Omental fat pad (tissue), 4 donors: ENCODE measurements around the gene JAKMIP3. TPM values are rescaled to one million over a fixed set of nuclear protein-coding genes. Genes with fewer than 3 reads are reported as not detected.

Source experiments
- ATAC-seq: fragments of 150-250 bp; one replicate; pipeline ENCODE4 v1.9.1; 2016; ENCODE audit warnings: mild to moderate bottlenecking, moderate library complexity; ENCODE audit not compliant: low FRiP score
- DNase-seq: peaks from one replicate; pipeline ENCODE4 v3.0.0-alpha.2; 2019; ENCODE audit warnings: low spot score
- total RNA-seq, 4 donors: library from RNA; depleted of rRNA; stranded (reverse); fragments of >200 nt; gene quantifications; one replicate each; pipeline ENCODE4 v1.1.0, GENCODE V29; 2016
- TF ChIP-seq, protein P1 (sequence below), 3 donors: fragments of 450-650 bp; IDR thresholded peaks; one replicate each; pipeline ENCODE4 v1.5.1; 2016 to 2017; ENCODE audit warnings: antibody characterized with exemption in 3 of 3, mild to moderate bottlenecking in 3 of 3, moderate library complexity in 2 of 3

JAKMIP3 gene
- total RNA-seq, 4 donors from 2014 or later = 0.13 to 0.79 (median 0.37) TPM

DNA sequence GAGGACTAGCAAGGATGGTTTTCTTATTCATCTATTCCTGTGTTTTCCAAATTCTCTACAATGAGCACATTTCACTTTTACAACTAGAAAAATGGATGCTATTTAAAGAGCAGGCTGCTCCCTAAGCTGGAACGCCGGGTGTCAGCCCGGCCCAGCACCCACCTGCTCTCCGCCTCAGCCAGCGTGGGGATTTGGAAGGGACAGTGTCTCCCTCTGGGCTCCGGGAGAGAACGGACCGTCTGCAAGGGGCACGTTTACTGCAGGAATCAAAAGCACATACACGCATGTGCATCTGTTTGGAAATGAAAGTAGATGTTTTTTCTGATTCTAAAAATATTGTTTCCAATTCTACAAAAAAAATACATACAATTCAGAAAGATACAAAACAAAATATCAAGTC is 2.3 kb upstream of the JAKMIP3 start:
- TF ChIP-seq, protein P1, sequence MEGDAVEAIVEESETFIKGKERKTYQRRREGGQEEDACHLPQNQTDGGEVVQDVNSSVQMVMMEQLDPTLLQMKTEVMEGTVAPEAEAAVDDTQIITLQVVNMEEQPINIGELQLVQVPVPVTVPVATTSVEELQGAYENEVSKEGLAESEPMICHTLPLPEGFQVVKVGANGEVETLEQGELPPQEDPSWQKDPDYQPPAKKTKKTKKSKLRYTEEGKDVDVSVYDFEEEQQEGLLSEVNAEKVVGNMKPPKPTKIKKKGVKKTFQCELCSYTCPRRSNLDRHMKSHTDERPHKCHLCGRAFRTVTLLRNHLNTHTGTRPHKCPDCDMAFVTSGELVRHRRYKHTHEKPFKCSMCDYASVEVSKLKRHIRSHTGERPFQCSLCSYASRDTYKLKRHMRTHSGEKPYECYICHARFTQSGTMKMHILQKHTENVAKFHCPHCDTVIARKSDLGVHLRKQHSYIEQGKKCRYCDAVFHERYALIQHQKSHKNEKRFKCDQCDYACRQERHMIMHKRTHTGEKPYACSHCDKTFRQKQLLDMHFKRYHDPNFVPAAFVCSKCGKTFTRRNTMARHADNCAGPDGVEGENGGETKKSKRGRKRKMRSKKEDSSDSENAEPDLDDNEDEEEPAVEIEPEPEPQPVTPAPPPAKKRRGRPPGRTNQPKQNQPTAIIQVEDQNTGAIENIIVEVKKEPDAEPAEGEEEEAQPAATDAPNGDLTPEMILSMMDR (IDR thresholded peaks at IDR 0.05) = no peak
- DNase-seq = no peak
- no peak for ATAC-seq

GRCh38 chr10:132064082-132064755 is 1.5 kb upstream of the JAKMIP3 start:
- ATAC-seq (no peak), DNase-seq (no peak)
- TF ChIP-seq, protein P1 (IDR thresholded peaks at IDR 0.05) = no peak

DNA sequence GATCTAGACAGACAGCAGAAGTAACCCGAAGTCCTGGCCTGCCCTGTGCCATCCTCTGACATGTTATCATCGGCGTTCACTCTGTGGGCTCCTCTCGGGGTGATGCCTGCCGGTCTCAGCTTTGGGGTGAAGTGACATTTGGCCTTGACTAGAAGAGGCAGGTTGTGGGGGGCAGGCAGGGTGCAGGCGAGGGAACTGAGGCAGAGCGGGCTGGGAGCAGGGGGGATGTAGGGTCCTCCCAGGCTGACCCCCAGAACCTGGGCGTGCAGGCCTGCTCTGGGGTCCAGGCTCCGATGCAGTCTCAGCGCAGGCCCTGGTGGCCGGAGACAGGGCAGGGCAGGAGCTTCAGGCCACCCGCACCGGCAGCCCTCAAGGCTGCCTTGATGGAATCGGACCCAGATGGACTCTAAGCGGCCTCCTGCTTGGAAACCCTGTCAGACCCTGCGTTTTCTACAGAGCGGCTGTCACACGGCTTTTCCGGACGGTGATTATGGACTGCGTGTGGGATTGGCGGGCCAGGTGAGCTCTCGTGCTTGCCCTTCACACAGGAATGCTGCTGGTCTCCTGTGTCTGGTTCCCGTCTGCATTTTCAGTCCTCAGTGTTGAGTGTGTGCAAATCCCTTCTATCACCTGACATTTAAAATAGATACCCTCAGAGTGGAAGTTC is 842 bp upstream of the JAKMIP3 start:
- DNase-seq (no peak), ATAC-seq (no peak)
- TF ChIP-seq, protein P1 (IDR thresholded peaks at IDR 0.05) = no peak

DNA sequence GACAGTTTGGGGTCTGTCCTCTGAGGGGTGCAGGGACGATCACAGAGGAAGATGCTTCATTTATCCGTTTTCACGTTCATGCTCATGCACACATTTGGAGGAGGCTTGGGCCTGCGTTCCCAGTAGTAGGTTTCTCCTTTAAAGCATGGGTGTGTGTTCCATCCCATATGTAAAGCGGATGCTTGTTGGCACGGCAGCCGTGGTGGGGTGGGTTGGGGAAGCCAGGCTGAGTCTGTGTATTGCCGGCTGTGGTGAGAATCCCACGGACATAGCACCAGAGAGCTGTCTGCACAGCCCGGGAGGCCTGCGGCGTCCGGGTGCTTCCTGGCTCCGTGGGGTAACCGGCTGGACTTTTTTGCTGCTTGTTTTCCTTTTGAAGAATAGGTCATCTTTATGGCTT is 440 bp downstream of the JAKMIP3 start:
- ATAC-seq (no peak), DNase-seq (no peak)

GRCh38 chr10:132066812-132067211 is 1.1 kb downstream of the JAKMIP3 start:
- no peak for DNase-seq
- TF ChIP-seq, protein P1 (IDR thresholded peaks at IDR 0.05) = no peak
- ATAC-seq = no peak

More for the DNA sequence above, 440 bp downstream of the JAKMIP3 start:
- TF ChIP-seq, protein P1 (IDR thresholded peaks at IDR 0.05) = no peak

DNA sequence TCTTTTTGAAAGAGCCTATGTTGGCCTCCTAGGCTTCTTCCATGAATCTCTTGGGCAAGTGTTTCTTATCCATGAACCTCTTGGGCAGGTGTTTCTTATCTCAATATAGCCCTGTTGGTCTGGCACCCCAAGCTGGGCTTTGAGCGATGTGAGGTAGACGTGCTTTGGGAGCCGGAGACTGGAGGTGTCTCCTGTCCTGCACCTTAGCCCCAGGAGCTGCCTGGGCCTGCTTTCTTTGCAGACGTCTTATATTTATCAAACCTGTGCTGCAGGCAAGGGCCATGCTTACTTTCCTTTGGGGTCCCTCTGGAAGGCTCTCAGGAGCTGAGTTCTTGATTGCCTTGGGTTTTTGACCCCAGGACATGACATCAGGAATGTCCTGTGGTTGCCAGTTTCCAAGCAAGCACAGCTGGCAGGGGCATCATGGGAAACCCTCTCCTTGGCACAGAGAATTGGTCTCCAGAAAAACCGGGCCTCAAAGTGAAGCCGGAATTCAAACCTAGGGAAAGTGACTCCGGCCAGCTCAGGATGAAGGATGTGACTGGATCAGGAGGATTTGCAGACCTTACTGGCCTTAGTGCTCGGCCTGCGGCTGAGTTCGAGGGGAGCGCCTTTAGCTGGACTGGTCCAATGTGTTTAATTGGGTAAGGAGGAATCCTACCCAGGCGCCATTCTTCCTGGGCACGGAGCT is 2.8 kb downstream of the JAKMIP3 start:
- ATAC-seq (no peak), DNase-seq (no peak)
- TF ChIP-seq, protein P1 (IDR thresholded peaks at IDR 0.05) = no peak
